HEK293 (cell line): ENCODE measurements around the gene CACNG1.
"Not testable (repeated sequence)": the region's sequence is repeated elsewhere in the genome, so short reads cannot be mapped to it uniquely, and the experiment has no call there.

Experiments used
- CTCF ChIA-PET: fragments of 350-600 bp; formaldehyde crosslinking; extraction: SDS; loops from one replicate; lab custom pipeline; 2021; ENCODE audit warnings: antibody characterized with exemption; lab: Yijun Ruan, JAX
- POLR2A ChIA-PET: fragments of 300-600 bp; formaldehyde crosslinking; extraction: SDS; loops from one replicate; lab custom pipeline; 2020; ENCODE audit warnings: antibody characterized with exemption, inconsistent platforms; lab: Yijun Ruan, JAX
- H3K27ac ChIP-seq: fragments of 200-500 bp; sonication (Bioruptor generic); 2 replicates; pipeline ENCODE4 v1.5.1; 2014; ENCODE audit warnings: low read depth, low read length, control low read depth, inconsistent platforms; ENCODE audit errors: extremely low read depth
- H3K36me3 ChIP-seq, 2 experiments: fragments of 200-500 bp in 1 of 2; sonication (Bioruptor generic) in 1 of 2; 1 replicate in 1 of 2; 2 replicates in 1 of 2; pipeline ENCODE4 v1.5.1; 2014 to 2017; ENCODE audit warnings: inconsistent platforms in 2 of 2, low read length in 2 of 2; ENCODE audit not compliant: control insufficient read depth in 2 of 2, insufficient read depth in 1 of 2
- H3K4me1 ChIP-seq: fragments of 200-500 bp; sonication (Bioruptor generic); 2 replicates; pipeline ENCODE4 v1.5.1; 2014; ENCODE audit warnings: mild to moderate bottlenecking, low read length, inconsistent platforms; ENCODE audit not compliant: control insufficient read depth, insufficient read depth
- H3K4me3 ChIP-seq: 2 replicates; pipeline ENCODE4 v1.5.1; 2011; ENCODE audit warnings: low read depth, mild to moderate bottlenecking, control low read depth, low read length, moderate library complexity
- H3K9me3 ChIP-seq: fragments of 200-500 bp; sonication (Bioruptor generic); 2 replicates; pipeline ENCODE4 v1.5.1; 2014; ENCODE audit warnings: low read depth, low read length, inconsistent platforms; ENCODE audit not compliant: control insufficient read depth, insufficient read depth
- GLI2 ChIP-seq: fragments of 450-650 bp; formaldehyde crosslinking; IDR thresholded peaks from 2 replicates; pipeline ENCODE4; 2017; ENCODE audit warnings: missing biosample characterization, missing genetic modification characterization, low read depth, borderline replicate concordance
- PRDM1 ChIP-seq: fragments of 450-650 bp; formaldehyde crosslinking; IDR thresholded peaks from 2 replicates; pipeline ENCODE4; 2016; ENCODE audit warnings: missing biosample characterization, missing genetic modification characterization
- SP3 ChIP-seq: fragments of 450-650 bp; formaldehyde crosslinking; IDR thresholded peaks from 2 replicates; pipeline ENCODE4 v1.5.1; 2016; ENCODE audit warnings: missing biosample characterization, missing genetic modification characterization
- TRIM28 ChIP-seq: IDR thresholded peaks from 2 replicates; pipeline ENCODE4 v1.6.1; 2011; ENCODE audit warnings: low read length, control low read depth, borderline replicate concordance
- ZBTB21 ChIP-seq: fragments of 450-650 bp; formaldehyde crosslinking; IDR thresholded peaks from 2 replicates; pipeline ENCODE4 v1.5.1; 2017; ENCODE audit warnings: missing biosample characterization, missing genetic modification characterization
- ZFHX2 ChIP-seq: fragments of 450-650 bp; formaldehyde crosslinking; conservative IDR thresholded peaks from 2 replicates; pipeline ENCODE4 v1.5.1; 2016; ENCODE audit warnings: missing biosample characterization, missing genetic modification characterization
- ZNF112 ChIP-seq: fragments of 450-650 bp; formaldehyde crosslinking; IDR thresholded peaks from 2 replicates; pipeline ENCODE4 v1.5.0; 2017; ENCODE audit warnings: missing biosample characterization, missing genetic modification characterization
- ZNF157 ChIP-seq: fragments of 450-650 bp; formaldehyde crosslinking; IDR thresholded peaks from 2 replicates; pipeline ENCODE4 v1.5.1; 2016; ENCODE audit warnings: missing biosample characterization, missing genetic modification characterization
- ZNF280D ChIP-seq: fragments of 450-650 bp; formaldehyde crosslinking; IDR thresholded peaks from 2 replicates; pipeline ENCODE4 v1.5.1; 2016; ENCODE audit warnings: missing biosample characterization, missing genetic modification characterization
- ZNF433 ChIP-seq: fragments of 450-650 bp; formaldehyde crosslinking; IDR thresholded peaks from 2 replicates; pipeline ENCODE4 v1.5.1; 2016; ENCODE audit warnings: missing biosample characterization, missing genetic modification characterization, low read depth
- ZNF488 ChIP-seq: fragments of 450-650 bp; formaldehyde crosslinking; IDR thresholded peaks from 2 replicates; pipeline ENCODE4 v1.5.1; 2016; ENCODE audit warnings: missing biosample characterization, missing genetic modification characterization
- ZNF596 ChIP-seq: fragments of 450-650 bp; IDR thresholded peaks from 2 replicates; pipeline ENCODE4 v1.5.0; 2018; ENCODE audit warnings: missing biosample characterization, mild to moderate bottlenecking, missing genetic modification characterization, moderate library complexity
- ZNF621 ChIP-seq: fragments of 450-650 bp; formaldehyde crosslinking; IDR thresholded peaks from 2 replicates; pipeline ENCODE4 v1.5.1; 2017; ENCODE audit warnings: missing biosample characterization, missing genetic modification characterization
- ZNF645 ChIP-seq: fragments of 450-650 bp; formaldehyde crosslinking; IDR thresholded peaks from 2 replicates; pipeline ENCODE4; 2016; ENCODE audit warnings: missing biosample characterization, missing genetic modification characterization

Gene CACNG1

GRCh38 chr17:67096609-67097008, 52.3 kb downstream of the CACNG1 start:
- H3K36me3 ChIP-seq: peaks cover 4 to 8% of the 10 kb centered on the region in 2 experiments; a peak in 2 of 3 replicates
- no peaks in the 10 kb centered on the region for H3K4me1 ChIP-seq
- TF ChIP-seq PRDM1 (tag by site-specific recombination) (peak; percentile 93), ZNF112 (tag by site-specific recombination) (no peak)
- TF ChIP-seq, all 188 proteins: peak for 1
- no peaks in the 10 kb centered on the region for H3K9me3 ChIP-seq
- ChIA-PET CTCF (interaction anchor here (0.6 to 1.2 kb wide), 4 partner anchors 13 to 209 kb away, joined by 3 to 6 read pairs (median 4); no protein-coding TSS in a partner anchor), POLR2A (no interaction called here)
- H3K27ac ChIP-seq: no peak overlapping the region
- H3K4me3 ChIP-seq: no peak overlapping the region

GRCh38 chr17:67098006-67098405, 53.7 kb downstream of the CACNG1 start:
- no peak overlapping the region for H3K27ac ChIP-seq
- POLR2A ChIA-PET: no interaction called here

GRCh38 chr17:67104641-67105040, 60.3 kb downstream of the CACNG1 start:
- H3K4me3 ChIP-seq, H3K4me1 ChIP-seq, H3K9me3 ChIP-seq, POLR2A ChIA-PET, H3K27ac ChIP-seq, CTCF ChIA-PET: not testable (repeated sequence)
- peaks cover 52 to 54% of the 10 kb centered on the region in 2 experiments for H3K36me3 ChIP-seq

More at GRCh38 chr17:67098006-67098405, 53.7 kb downstream of the CACNG1 start:
- TF ChIP-seq ZNF596 (tag by site-specific recombination) (no peak), ZNF433 (tag by site-specific recombination) (no peak), ZBTB21 (tag by site-specific recombination) (no peak), ZNF157 (tag by site-specific recombination) (no peak), SP3 (tag by site-specific recombination) (no peak), GLI2 (tag by site-specific recombination) (no peak), ZNF621 (tag by site-specific recombination) (no peak), ZFHX2 (tag by site-specific recombination) (no peak), ZNF645 (tag by site-specific recombination) (no peak), ZNF280D (no peak)
- CTCF ChIA-PET: interaction anchor here (0.6 kb wide), 1 partner anchor 23 kb away, joined by 3 read pairs; no protein-coding TSS in a partner anchor
- peaks cover 4 to 12% of the 10 kb centered on the region in 2 experiments; a peak in 2 of 3 replicates for H3K36me3 ChIP-seq
- H3K9me3 ChIP-seq: no peaks in the 10 kb centered on the region
- H3K4me1 ChIP-seq: no peaks in the 10 kb centered on the region
- H3K4me3 ChIP-seq: no peak overlapping the region

- no peaks in the 10 kb centered on the region for H3K9me3 ChIP-seq
- TF ChIP-seq TRIM28: no peak
- no peak for TF ChIP-seq ZNF488 (tag by site-specific recombination)
- TF ChIP-seq, all 188 proteins: peak for 0
- Histone ChIP-seq H3K27ac (no peak overlapping the region), H3K36me3 (peaks cover 52 to 54% of the 10 kb centered on the region in 2 experiments), H3K4me1 (no peaks in the 10 kb centered on the region), H3K4me3 (no peak overlapping the region)
- POLR2A ChIA-PET: no interaction called here
- CTCF ChIA-PET: no interaction called here
These were observed 60.9 kb downstream of the CACNG1 start for GRCh38 chr17:67105213-67105612.
